HL-60 (cell line): ENCODE data around the gene EFCAB6.

Experiments used
- DNase-seq, 2 experiments: peaks; one replicate each; pipeline ENCODE4 v3.0.0-alpha.2; 2010 to 2020; ENCODE audit warnings: low read depth in 1 of 2, low spot score in 1 of 2
- H3K27ac ChIP-seq: fragments of 250-450 bp; sonication (Bioruptor Pico); replicated peaks from 2 replicates; pipeline ENCODE4 v1.5.1; 2020; ENCODE audit warnings: mild to moderate bottlenecking, moderate library complexity
- H3K27me3 ChIP-seq: fragments of 250-450 bp; sonication (Bioruptor Pico); 2 replicates; pipeline ENCODE4 v1.5.1; 2021; ENCODE audit warnings: mild to moderate bottlenecking, moderate library complexity; ENCODE audit not compliant: insufficient read depth, poor library complexity, severe bottlenecking
- H3K4me3 ChIP-seq: replicated peaks from 2 replicates; pipeline ENCODE4 v1.5.1; 2011; ENCODE audit warnings: mild to moderate bottlenecking, control low read depth, low read length; ENCODE audit not compliant: insufficient read depth
- GABPA ChIP-seq: IDR thresholded peaks from 2 replicates; pipeline ENCODE4 v1.6.1; 2012; ENCODE audit warnings: low read depth
- POLR2AphosphoS5 ChIP-seq: IDR thresholded peaks from 2 replicates; pipeline ENCODE4 v1.6.1; 2012; ENCODE audit warnings: low read depth
- SPI1 ChIP-seq: IDR thresholded peaks from 2 replicates; pipeline ENCODE4 v1.6.1; 2012; ENCODE audit warnings: low read depth, mild to moderate bottlenecking, borderline replicate concordance
- TF ChIP-seq, protein P1 (sequence below): IDR thresholded peaks from one replicate; pipeline ENCODE4 v1.5.1; 2011; ENCODE audit warnings: low read length, control low read depth, inconsistent platforms; ENCODE audit not compliant: insufficient read depth
- TF ChIP-seq, protein P2 (sequence below): IDR thresholded peaks from 2 replicates; pipeline ENCODE4 v1.6.1; 2012; ENCODE audit warnings: low read depth; ENCODE audit not compliant: insufficient replicate concordance

The EFCAB6 gene

DNA sequence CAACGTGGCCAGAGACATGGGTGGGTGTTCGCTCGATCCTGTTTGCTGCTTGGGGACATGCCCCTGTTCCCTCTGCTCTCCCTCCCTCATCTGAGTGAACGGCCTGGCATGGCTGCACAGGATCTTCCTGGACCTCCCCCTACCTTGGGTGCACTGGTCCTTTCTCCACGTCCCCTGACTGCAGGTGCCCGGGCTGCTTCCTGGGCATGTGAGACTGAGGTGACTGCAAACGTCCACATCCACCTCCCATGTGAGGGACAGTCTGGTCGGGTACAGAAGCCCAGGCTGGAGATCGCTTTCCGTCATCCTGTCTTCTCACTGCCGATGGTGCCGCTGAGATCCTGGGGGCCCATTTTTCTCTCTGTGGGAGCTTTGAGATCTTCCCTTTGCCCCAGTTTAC is 38.4 kb upstream of the EFCAB6 start:
- TF ChIP-seq, protein P1, sequence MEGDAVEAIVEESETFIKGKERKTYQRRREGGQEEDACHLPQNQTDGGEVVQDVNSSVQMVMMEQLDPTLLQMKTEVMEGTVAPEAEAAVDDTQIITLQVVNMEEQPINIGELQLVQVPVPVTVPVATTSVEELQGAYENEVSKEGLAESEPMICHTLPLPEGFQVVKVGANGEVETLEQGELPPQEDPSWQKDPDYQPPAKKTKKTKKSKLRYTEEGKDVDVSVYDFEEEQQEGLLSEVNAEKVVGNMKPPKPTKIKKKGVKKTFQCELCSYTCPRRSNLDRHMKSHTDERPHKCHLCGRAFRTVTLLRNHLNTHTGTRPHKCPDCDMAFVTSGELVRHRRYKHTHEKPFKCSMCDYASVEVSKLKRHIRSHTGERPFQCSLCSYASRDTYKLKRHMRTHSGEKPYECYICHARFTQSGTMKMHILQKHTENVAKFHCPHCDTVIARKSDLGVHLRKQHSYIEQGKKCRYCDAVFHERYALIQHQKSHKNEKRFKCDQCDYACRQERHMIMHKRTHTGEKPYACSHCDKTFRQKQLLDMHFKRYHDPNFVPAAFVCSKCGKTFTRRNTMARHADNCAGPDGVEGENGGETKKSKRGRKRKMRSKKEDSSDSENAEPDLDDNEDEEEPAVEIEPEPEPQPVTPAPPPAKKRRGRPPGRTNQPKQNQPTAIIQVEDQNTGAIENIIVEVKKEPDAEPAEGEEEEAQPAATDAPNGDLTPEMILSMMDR: no peak
- TF ChIP-seq POLR2AphosphoS5 (no peak), GABPA (no peak), SPI1 (no peak)
- TF ChIP-seq, protein P2, sequence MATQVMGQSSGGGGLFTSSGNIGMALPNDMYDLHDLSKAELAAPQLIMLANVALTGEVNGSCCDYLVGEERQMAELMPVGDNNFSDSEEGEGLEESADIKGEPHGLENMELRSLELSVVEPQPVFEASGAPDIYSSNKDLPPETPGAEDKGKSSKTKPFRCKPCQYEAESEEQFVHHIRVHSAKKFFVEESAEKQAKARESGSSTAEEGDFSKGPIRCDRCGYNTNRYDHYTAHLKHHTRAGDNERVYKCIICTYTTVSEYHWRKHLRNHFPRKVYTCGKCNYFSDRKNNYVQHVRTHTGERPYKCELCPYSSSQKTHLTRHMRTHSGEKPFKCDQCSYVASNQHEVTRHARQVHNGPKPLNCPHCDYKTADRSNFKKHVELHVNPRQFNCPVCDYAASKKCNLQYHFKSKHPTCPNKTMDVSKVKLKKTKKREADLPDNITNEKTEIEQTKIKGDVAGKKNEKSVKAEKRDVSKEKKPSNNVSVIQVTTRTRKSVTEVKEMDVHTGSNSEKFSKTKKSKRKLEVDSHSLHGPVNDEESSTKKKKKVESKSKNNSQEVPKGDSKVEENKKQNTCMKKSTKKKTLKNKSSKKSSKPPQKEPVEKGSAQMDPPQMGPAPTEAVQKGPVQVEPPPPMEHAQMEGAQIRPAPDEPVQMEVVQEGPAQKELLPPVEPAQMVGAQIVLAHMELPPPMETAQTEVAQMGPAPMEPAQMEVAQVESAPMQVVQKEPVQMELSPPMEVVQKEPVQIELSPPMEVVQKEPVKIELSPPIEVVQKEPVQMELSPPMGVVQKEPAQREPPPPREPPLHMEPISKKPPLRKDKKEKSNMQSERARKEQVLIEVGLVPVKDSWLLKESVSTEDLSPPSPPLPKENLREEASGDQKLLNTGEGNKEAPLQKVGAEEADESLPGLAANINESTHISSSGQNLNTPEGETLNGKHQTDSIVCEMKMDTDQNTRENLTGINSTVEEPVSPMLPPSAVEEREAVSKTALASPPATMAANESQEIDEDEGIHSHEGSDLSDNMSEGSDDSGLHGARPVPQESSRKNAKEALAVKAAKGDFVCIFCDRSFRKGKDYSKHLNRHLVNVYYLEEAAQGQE: no peak
- H3K27me3 ChIP-seq: peaks cover 6% of the 10 kb centered on the region
- H3K4me3 ChIP-seq: no peak overlapping the region
- no peak overlapping the region for H3K27ac ChIP-seq
- no peak for DNase-seq

DNA sequence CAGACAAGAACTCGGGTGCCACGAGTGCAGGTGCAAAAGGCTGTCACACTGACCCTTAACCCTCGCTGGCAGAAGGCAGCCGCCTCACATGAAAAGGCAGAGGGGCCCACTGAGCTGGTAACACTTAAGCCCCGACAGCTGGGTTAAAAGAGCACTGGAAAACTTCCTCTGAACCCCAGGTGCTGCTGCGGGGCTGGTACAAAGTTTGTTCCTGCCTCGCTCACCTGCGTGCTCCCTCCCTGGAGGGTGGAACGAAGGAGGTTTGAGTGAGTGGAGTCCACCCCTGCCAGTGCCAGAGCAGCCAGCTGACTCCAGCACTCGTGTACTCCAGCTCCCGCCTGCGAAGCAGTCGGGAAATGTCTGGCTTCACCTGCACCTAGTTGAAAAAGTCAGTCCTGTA is 37.6 kb upstream of the EFCAB6 start:
- DNase-seq: no peak
- H3K4me3 ChIP-seq: no peak overlapping the region
- no peak for TF ChIP-seq GABPA
- TF ChIP-seq, protein P1: no peak
- no peak for TF ChIP-seq POLR2AphosphoS5
- TF ChIP-seq, protein P2: no peak
- no peak for TF ChIP-seq SPI1
- peaks cover 6% of the 10 kb centered on the region for H3K27me3 ChIP-seq
- no peak overlapping the region for H3K27ac ChIP-seq

DNA sequence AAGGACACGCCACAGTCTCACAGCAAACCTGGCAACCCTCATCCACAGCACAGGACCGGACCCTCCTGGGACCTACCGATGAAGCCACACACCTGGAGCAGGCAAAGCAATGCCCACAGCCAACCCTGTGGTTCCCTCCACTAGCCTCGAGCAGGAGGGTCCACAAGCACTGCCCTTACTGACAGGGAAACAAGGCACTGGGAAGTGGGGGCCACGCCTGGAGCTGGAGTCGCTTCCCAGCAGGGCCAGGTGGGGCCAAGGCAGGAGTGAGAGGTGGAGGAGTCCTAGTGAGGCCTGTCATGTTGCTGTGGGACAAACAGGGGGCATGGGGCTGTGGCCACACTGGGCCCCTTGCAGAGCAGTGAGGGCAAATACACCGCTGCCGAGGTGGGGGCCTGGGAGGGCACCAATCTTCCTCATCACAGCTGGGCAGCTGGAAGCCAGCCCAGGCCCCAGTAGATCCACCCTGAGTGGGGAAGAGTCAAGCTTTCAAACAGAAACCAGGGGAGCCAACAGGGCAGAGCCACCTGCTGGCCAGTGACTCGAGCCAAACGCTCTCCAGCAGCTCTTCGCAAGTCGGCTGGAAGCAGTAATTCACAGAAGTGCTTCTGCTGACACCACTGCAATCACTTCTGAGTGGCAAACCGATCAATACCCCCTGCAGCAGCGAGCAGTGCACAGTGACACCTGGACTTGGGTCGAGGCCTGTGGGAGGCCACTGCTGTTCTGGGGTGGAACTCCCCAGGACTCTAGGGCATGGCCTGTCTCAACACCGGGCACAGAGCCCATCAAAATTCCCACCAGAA is 36.5 kb upstream of the EFCAB6 start:
- Histone ChIP-seq H3K4me3 (no peak overlapping the region), H3K27ac (no peak overlapping the region), H3K27me3 (peaks cover 6% of the 10 kb centered on the region)
- TF ChIP-seq POLR2AphosphoS5 (no peak), GABPA (no peak), SPI1 (no peak)
- TF ChIP-seq, protein P2: no peak
- TF ChIP-seq, protein P1: no peak
- DNase-seq: no peak
